Suprapubic skin (tissue), 4 donors: Measurements from ENCODE around the gene ABHD16A. TPM values are rescaled to one million over a fixed set of nuclear protein-coding genes. Genes with fewer than 3 reads are reported as not detected.

Experiments used
- DNase-seq, 2 donors: peaks; one replicate each; pipeline ENCODE4 v3.0.0-alpha.2; 2019; ENCODE audit warnings: low spot score in 2 of 2
- H3K27ac ChIP-seq: fragments of 200-600 bp; sonication (generic); one replicate; pipeline ENCODE4 v1.5.1; 2019
- H3K27me3 ChIP-seq: fragments of 200-600 bp; sonication (generic); one replicate; pipeline ENCODE4 v1.5.1; 2019
- H3K36me3 ChIP-seq: fragments of 200-600 bp; sonication (generic); one replicate; pipeline ENCODE4 v1.5.1; 2019
- H3K4me1 ChIP-seq: fragments of 200-600 bp; sonication (generic); one replicate; pipeline ENCODE4 v1.5.1; 2019
- H3K4me3 ChIP-seq: fragments of 200-600 bp; sonication (generic); one replicate; pipeline ENCODE4 v1.5.1; 2019; ENCODE audit warnings: mild to moderate bottlenecking
- H3K9me3 ChIP-seq: fragments of 200-600 bp; sonication (generic); one replicate; pipeline ENCODE4 v1.5.1; 2019
- EP300 ChIP-seq: sonication (generic); formaldehyde crosslinking; IDR thresholded peaks from one replicate; pipeline ENCODE4 v1.6.1; 2017; ENCODE audit warnings: antibody characterized with exemption
- POLR2A ChIP-seq, 2 donors: fragments of 450-650 bp; IDR thresholded peaks; one replicate each; pipeline ENCODE4 v1.6.1; 2017; ENCODE audit warnings: antibody characterized with exemption in 2 of 2, mild to moderate bottlenecking in 2 of 2, moderate library complexity in 2 of 2
- POLR2AphosphoS5 ChIP-seq, 3 donors: sonication (generic); formaldehyde crosslinking; IDR thresholded peaks; one replicate each; pipeline ENCODE4 v1.6.1; 2017; ENCODE audit warnings: antibody characterized with exemption in 3 of 3
- WGBS: methylation state at CpG from one replicate; pipeline ENCODE4 v1.1.5; 2018; 5-methylcytosine and 5-hydroxymethylcytosine counted together
- total RNA-seq, 4 donors: library from RNA; depleted of rRNA; stranded (reverse); fragments of >200 nt; gene quantifications; one replicate each; pipeline ENCODE4 v1.1.0, GENCODE V29; 2016
- TF ChIP-seq, protein P1 (sequence below), 2 donors: fragments of 200-600 bp in 1 of 2; fragments of 450-650 bp in 1 of 2; sonication (generic) in 1 of 2; IDR thresholded peaks; one replicate each; pipeline ENCODE4 v1.5.1; 2016 to 2019; ENCODE audit warnings: antibody characterized with exemption in 2 of 2, mild to moderate bottlenecking in 1 of 2, moderate library complexity in 1 of 2

The ABHD16A gene
- total RNA-seq, 4 donors from 2014 or later, result 49.4 to 68.2 (median 57.3) TPM

DNA sequence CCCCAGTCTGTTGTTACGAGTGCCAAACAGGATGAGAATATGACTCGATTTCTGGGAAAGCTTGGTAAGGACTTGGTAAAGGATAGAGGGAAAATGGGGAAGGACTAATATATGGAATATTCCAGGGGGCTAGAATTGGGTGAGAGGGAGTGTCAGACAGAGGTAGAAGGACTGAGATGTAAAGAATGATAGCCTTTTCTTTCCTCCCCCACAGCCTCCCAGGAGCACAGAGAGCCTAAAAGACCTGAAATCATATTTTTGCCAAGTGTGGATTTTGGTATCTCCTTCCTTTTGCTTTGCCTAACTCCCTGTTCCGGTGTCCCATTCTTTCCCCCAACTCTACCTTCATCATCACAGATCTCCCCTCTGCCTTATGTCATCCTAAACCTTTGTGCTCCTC lies 39.8 kb upstream of the ABHD16A start:
- no peak overlapping the region for H3K27ac ChIP-seq
- H3K27me3 ChIP-seq, result no peaks in the 10 kb centered on the region
- H3K36me3 ChIP-seq, result peaks cover 15% of the 10 kb centered on the region
- H3K4me1 ChIP-seq, result peaks cover 26% of the 10 kb centered on the region
- no peak for TF ChIP-seq POLR2AphosphoS5 (IDR thresholded peaks at IDR 0.05)
- TF ChIP-seq POLR2A (IDR thresholded peaks at IDR 0.05), result no peak
- no peak for TF ChIP-seq EP300
- H3K4me3 ChIP-seq, result no peak overlapping the region
- 84% methylated on average over 3 of the region's 3 CpGs for WGBS
- H3K9me3 ChIP-seq, result no peaks in the 10 kb centered on the region
- no peak for DNase-seq

GRCh38 chr6:31741815-31742214 lies 38.7 kb upstream of the ABHD16A start:
- DNase-seq, result no peak
- no peak overlapping the region for H3K27ac ChIP-seq
- H3K4me1 ChIP-seq, result peaks cover 37% of the 10 kb centered on the region
- no peak for TF ChIP-seq POLR2AphosphoS5 (IDR thresholded peaks at IDR 0.05)
- no peak for TF ChIP-seq EP300
- no peak for TF ChIP-seq POLR2A (IDR thresholded peaks at IDR 0.05)
- TF ChIP-seq, protein P1, sequence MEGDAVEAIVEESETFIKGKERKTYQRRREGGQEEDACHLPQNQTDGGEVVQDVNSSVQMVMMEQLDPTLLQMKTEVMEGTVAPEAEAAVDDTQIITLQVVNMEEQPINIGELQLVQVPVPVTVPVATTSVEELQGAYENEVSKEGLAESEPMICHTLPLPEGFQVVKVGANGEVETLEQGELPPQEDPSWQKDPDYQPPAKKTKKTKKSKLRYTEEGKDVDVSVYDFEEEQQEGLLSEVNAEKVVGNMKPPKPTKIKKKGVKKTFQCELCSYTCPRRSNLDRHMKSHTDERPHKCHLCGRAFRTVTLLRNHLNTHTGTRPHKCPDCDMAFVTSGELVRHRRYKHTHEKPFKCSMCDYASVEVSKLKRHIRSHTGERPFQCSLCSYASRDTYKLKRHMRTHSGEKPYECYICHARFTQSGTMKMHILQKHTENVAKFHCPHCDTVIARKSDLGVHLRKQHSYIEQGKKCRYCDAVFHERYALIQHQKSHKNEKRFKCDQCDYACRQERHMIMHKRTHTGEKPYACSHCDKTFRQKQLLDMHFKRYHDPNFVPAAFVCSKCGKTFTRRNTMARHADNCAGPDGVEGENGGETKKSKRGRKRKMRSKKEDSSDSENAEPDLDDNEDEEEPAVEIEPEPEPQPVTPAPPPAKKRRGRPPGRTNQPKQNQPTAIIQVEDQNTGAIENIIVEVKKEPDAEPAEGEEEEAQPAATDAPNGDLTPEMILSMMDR (IDR thresholded peaks at IDR 0.05), result no peak
- H3K36me3 ChIP-seq, result peaks cover 10% of the 10 kb centered on the region
- H3K9me3 ChIP-seq, result no peaks in the 10 kb centered on the region
- no peaks in the 10 kb centered on the region for H3K27me3 ChIP-seq
- no peak overlapping the region for H3K4me3 ChIP-seq
- 86% methylated on average over 2 of the region's 2 CpGs for WGBS

- WGBS, result 10% methylated on average over 29 of the region's 29 CpGs
- Histone ChIP-seq H3K36me3 (peaks cover 7% of the 10 kb centered on the region), H3K9me3 (no peaks in the 10 kb centered on the region)
Observed at GRCh38 chr6:31740397-31741223, 37.5 kb upstream of the ABHD16A start.

DNA sequence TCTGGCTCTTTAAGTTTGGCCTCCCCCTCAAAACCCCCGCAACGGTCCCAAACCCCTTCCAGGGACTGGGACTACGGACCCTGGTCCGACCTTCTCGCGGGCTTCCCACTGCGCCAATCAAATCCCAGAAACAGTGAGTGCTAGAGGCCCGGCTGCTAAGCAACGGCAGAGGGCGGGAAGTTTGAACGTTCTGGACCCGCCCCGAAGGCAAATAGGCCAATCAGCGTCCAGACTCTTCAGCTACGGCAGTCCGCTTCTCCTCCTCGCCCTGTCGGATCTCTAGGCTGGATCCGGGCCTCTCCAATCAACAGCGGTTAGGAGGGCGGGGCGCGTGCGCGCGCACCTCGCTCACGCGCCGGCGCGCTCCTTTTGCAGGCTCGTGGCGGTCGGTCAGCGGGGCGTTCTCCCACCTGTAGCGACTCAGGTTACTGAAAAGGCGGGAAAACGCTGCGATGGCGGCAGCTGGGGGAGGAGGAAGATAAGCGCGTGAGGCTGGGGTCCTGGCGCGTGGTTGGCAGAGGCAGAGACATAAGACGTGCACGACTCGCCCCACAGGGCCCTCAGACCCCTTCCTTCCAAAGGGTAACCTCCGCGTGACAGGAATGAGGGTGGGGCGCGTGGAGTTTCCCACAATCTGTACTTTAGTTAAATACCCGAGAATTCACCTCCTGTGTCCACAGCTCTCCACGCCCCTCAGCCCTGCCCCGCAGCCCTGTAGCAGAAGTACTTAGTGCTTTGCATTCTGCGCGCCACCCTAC lies 36.7 kb upstream of the ABHD16A start, which contains the start of gene MSH5:
MSH5 (plus strand) TSS at position 367 of the 758 bp plus-strand sequence. CDS start 462 bp downstream, outside the sequence.
- WGBS, result under 1% methylated on average over 34 of the region's 58 CpGs
- DNase-seq, result peak; percentile 99
- peak within 1 kb of the TSS; percentile 79 for H3K4me3 ChIP-seq
- H3K4me1 ChIP-seq, result peaks cover 47% of the 10 kb centered on the region
- H3K9me3 ChIP-seq, result no peaks in the 10 kb centered on the region
- TF ChIP-seq POLR2AphosphoS5 (IDR thresholded peaks at IDR 0.05), result peak in 1 of 3 donors; percentile 12
- no peak for TF ChIP-seq EP300
- peak within 1 kb of the TSS; percentile 89 for H3K27ac ChIP-seq
- H3K27me3 ChIP-seq, result no peaks in the 10 kb centered on the region
- peaks cover 7% of the 10 kb centered on the region for H3K36me3 ChIP-seq

More at GRCh38 chr6:31740397-31741223, 37.5 kb upstream of the ABHD16A start:
- TF ChIP-seq, protein P1 (IDR thresholded peaks at IDR 0.05), result no peak
- TF ChIP-seq POLR2A (IDR thresholded peaks at IDR 0.05) (no peak), EP300 (no peak), POLR2AphosphoS5 (IDR thresholded peaks at IDR 0.05) (no peak)
- Histone ChIP-seq H3K27ac (peak overlapping the region; percentile 66), H3K4me3 (peak overlapping the region; percentile 79), H3K4me1 (peaks cover 40% of the 10 kb centered on the region), H3K27me3 (no peaks in the 10 kb centered on the region)
- DNase-seq, result no peak

- WGBS, result 14% methylated on average over 6 of the region's 6 CpGs
Observed at GRCh38 chr6:31737991-31738979, 35.2 kb upstream of the ABHD16A start.

More at GRCh38 chr6:31737991-31738979, 35.2 kb upstream of the ABHD16A start:
- no peak for DNase-seq
- Histone ChIP-seq H3K27ac (peak overlapping the region; percentile 89), H3K9me3 (no peaks in the 10 kb centered on the region), H3K4me3 (peak overlapping the region; percentile 14), H3K27me3 (no peaks in the 10 kb centered on the region), H3K36me3 (peaks cover 17% of the 10 kb centered on the region), H3K4me1 (peaks cover 62% of the 10 kb centered on the region)
- peak in 1 of 2 donors; percentile 36 for TF ChIP-seq POLR2A (IDR thresholded peaks at IDR 0.05)
- TF ChIP-seq, protein P1 (IDR thresholded peaks at IDR 0.05), result no peak
